ENCODE results near the gene PLXNA4. TPM values are rescaled to one million over a fixed set of nuclear protein-coding genes. Genes with fewer than 3 reads are reported as not detected.

PLXNA4 gene
- total RNA-seq, 2 donors from 2014 or later: 24.0 to 42.7 TPM

GRCh38 chr7:132610995-132611394 is 34.7 kb upstream of the PLXNA4 start:
- no peak overlapping the region for H3K27ac Mint-ChIP-seq
- H3K9ac ChIP-seq (ENCODE audit: extremely low read depth, low read length, poor library complexity, severe bottlenecking): no peak overlapping the region
- no peaks in the 10 kb centered on the region for H3K36me3 ChIP-seq (ENCODE audit: control insufficient read depth, insufficient read depth, low read length)
- H3K27me3 ChIP-seq (ENCODE audit: control insufficient read depth, insufficient read depth, low read length, poor library complexity, severe bottlenecking): peaks cover 10% of the 10 kb centered on the region
- DNase-seq: no peak
- 94 to 100% methylated on average over 2 to 3 of the region's 3 CpGs for WGBS, 2 experiments (ENCODE audit: insufficient coverage in 1 of 2, insufficient read length in 1 of 2)
- H3K4me1 ChIP-seq (ENCODE audit: control insufficient read depth, insufficient read depth, low read length): no peaks in the 10 kb centered on the region
- H3K9me3 Mint-ChIP-seq: no peaks in the 10 kb centered on the region
- no peaks in the 10 kb centered on the region for H3K36me3 Mint-ChIP-seq (ENCODE audit: low read depth)
- TF ChIP-seq CTCF (conservative IDR thresholded peaks at IDR 0.05): no peak
- peaks cover 23% of the 10 kb centered on the region for H3K4me1 Mint-ChIP-seq
- no peak overlapping the region for H3K4me3 Mint-ChIP-seq
- H3K27ac ChIP-seq (ENCODE audit: low read depth, low read length): no peak overlapping the region
- H3K27me3 Mint-ChIP-seq (ENCODE audit: insufficient read depth): peaks cover 28% of the 10 kb centered on the region
- H3K9me3 ChIP-seq (ENCODE audit: control insufficient read depth, low read length): no peaks in the 10 kb centered on the region
- no peak overlapping the region for H3K4me3 ChIP-seq (ENCODE audit: low read length)

- no peak for DNase-seq
- H3K36me3 Mint-ChIP-seq (ENCODE audit: low read depth): no peaks in the 10 kb centered on the region
- Histone ChIP-seq H3K27me3 (ENCODE audit: control insufficient read depth, insufficient read depth, low read length, poor library complexity, severe bottlenecking) (peaks cover 1% of the 10 kb centered on the region), H3K36me3 (ENCODE audit: control insufficient read depth, insufficient read depth, low read length) (no peaks in the 10 kb centered on the region), H3K9me3 (ENCODE audit: control insufficient read depth, low read length) (no peaks in the 10 kb centered on the region), H3K4me1 (ENCODE audit: control insufficient read depth, insufficient read depth, low read length) (no peaks in the 10 kb centered on the region), H3K4me3 (ENCODE audit: low read length) (no peak overlapping the region), H3K9ac (ENCODE audit: extremely low read depth, low read length, poor library complexity, severe bottlenecking) (no peak overlapping the region), H3K27ac (ENCODE audit: low read depth, low read length) (no peak overlapping the region)
- 88 to 96% methylated on average over 1 to 2 of the region's 2 CpGs for WGBS, 2 experiments (ENCODE audit: insufficient coverage in 1 of 2, insufficient read length in 1 of 2)
- no peak overlapping the region for H3K4me3 Mint-ChIP-seq
- no peak for TF ChIP-seq CTCF (conservative IDR thresholded peaks at IDR 0.05)
- no peak overlapping the region for H3K27ac Mint-ChIP-seq
- peaks cover 21% of the 10 kb centered on the region for H3K27me3 Mint-ChIP-seq (ENCODE audit: insufficient read depth)
- H3K9me3 Mint-ChIP-seq: no peaks in the 10 kb centered on the region
- peaks cover 21% of the 10 kb centered on the region for H3K4me1 Mint-ChIP-seq
Observed at GRCh38 chr7:132609906-132610520, 33.7 kb upstream of the PLXNA4 start.

- TF ChIP-seq CTCF (conservative IDR thresholded peaks at IDR 0.05): no peak
Observed at GRCh38 chr7:132609222-132609621, 33.0 kb upstream of the PLXNA4 start.

More at GRCh38 chr7:132609222-132609621, 33.0 kb upstream of the PLXNA4 start:
- no peaks in the 10 kb centered on the region for H3K4me1 ChIP-seq (ENCODE audit: control insufficient read depth, insufficient read depth, low read length)
- Mint-ChIP-seq H3K27me3 (ENCODE audit: insufficient read depth) (peaks cover 17% of the 10 kb centered on the region), H3K4me1 (peaks cover 17% of the 10 kb centered on the region), H3K9me3 (no peaks in the 10 kb centered on the region), H3K36me3 (ENCODE audit: low read depth) (no peaks in the 10 kb centered on the region), H3K4me3 (no peak overlapping the region), H3K27ac (no peak overlapping the region)
- H3K9me3 ChIP-seq (ENCODE audit: control insufficient read depth, low read length): no peaks in the 10 kb centered on the region
- no peaks in the 10 kb centered on the region for H3K27me3 ChIP-seq (ENCODE audit: control insufficient read depth, insufficient read depth, low read length, poor library complexity, severe bottlenecking)
- no peak overlapping the region for H3K9ac ChIP-seq (ENCODE audit: extremely low read depth, low read length, poor library complexity, severe bottlenecking)
- H3K27ac ChIP-seq (ENCODE audit: low read depth, low read length): no peak overlapping the region
- 100% methylated on average over 1 of the region's 2 CpGs; no CpG with 5 or more reads in 1 of the 2 experiments for whole genome bisulfite sequencing, 2 experiments (ENCODE audit: insufficient coverage in 1 of 2, insufficient read length in 1 of 2)
- H3K36me3 ChIP-seq (ENCODE audit: control insufficient read depth, insufficient read depth, low read length): no peaks in the 10 kb centered on the region
- H3K4me3 ChIP-seq (ENCODE audit: low read length): no peak overlapping the region
- DNase-seq: no peak

Measured in endodermal cell (in vitro differentiated cells).